ENCODE measurements around the gene PCCA. TPM values are rescaled to one million over a fixed set of nuclear protein-coding genes. Genes with fewer than 3 reads are reported as not detected.

Gene PCCA
- total and polyA plus RNA-seq, 2 experiments from 2014 or later, result 41.9 to 46.6 TPM

GRCh38 chr13:100460791-100461190, 371.9 kb downstream of the PCCA start:
- H3K79me2 ChIP-seq (replicated peaks; ENCODE audit: insufficient read depth), result no peaks in the 10 kb centered on the region
- no peaks in the 10 kb centered on the region for H3K9me2 ChIP-seq (ENCODE audit: insufficient read depth)
- H3K36me3 ChIP-seq (ENCODE audit: insufficient read depth), result 0 out of 2 replicates have a peak, but pooled peaks cover 4% of the 10 kb centered on the region
- no peaks in the 10 kb centered on the region for H3K27me3 ChIP-seq (ENCODE audit: insufficient read depth)
- no peak overlapping the region for H3K27ac ChIP-seq (ENCODE audit: low read depth)
- no peak overlapping the region for H2AFZ ChIP-seq
- H3K36me3 Mint-ChIP-seq (ENCODE audit: low read depth), result peaks cover 3% of the 10 kb centered on the region; the same call in 2 of the 3 replicates
- no peak overlapping the region for H3K4me3 Mint-ChIP-seq
- H3K9me3 Mint-ChIP-seq, result no peaks in the 10 kb centered on the region; the same call in 2 of the 3 replicates
- TF ChIP-seq ETS1 (IDR thresholded peaks at IDR 0.05), result no peak
- TF ChIP-seq STAT1 (IDR thresholded peaks at IDR 0.05; ENCODE audit: unreplicated experiment), result no peak
- TF ChIP-seq JUNB (IDR thresholded peaks at IDR 0.05; ENCODE audit: unreplicated experiment), result no peak
- no peak for TF ChIP-seq ZNF114 (CRISPR knock-in tag; IDR thresholded peaks at IDR 0.05)
- no peak for TF ChIP-seq ZNF331 (CRISPR knock-in tag; IDR thresholded peaks at IDR 0.05; ENCODE audit: low read depth)
- TF ChIP-seq REST (IDR thresholded peaks at IDR 0.05; ENCODE audit: unreplicated experiment), result no peak
- TF ChIP-seq CTCF (conservative IDR thresholded peaks at IDR 0.05; ENCODE audit: low read depth in 2 of 2), result no peak
- TF ChIP-seq POLR2AphosphoS5 (IDR thresholded peaks at IDR 0.05; ENCODE audit: low read depth), result no peak
- TF ChIP-seq NANOG (IDR thresholded peaks at IDR 0.05; ENCODE audit: borderline replicate concordance), result no peak
- TF ChIP-seq ZNF462 (CRISPR knock-in tag; IDR thresholded peaks at IDR 0.05), result no peak
- TF ChIP-seq EZH2 (IDR thresholded peaks at IDR 0.05; ENCODE audit: low read depth, unreplicated experiment), result no peak
- no peak for TF ChIP-seq EZH2phosphoT487 (IDR thresholded peaks at IDR 0.05; ENCODE audit: unreplicated experiment)
- TF ChIP-seq CREB1 (CRISPR knock-in tag; IDR thresholded peaks at IDR 0.05; ENCODE audit: low read depth), result no peak
- H3K4me1 Mint-ChIP-seq, result peaks cover 37% of the 10 kb centered on the region
- DNase-seq (ENCODE audit: low spot score) (no peak), ATAC-seq (no peak)
- no peak overlapping the region for H3K4me2 ChIP-seq
- peaks cover 32% of the 10 kb centered on the region for H3K4me1 ChIP-seq (ENCODE audit: insufficient read depth)
- H3K27ac Mint-ChIP-seq, result no peak overlapping the region
- H3K4me3 ChIP-seq, result no peak overlapping the region
- H4K20me1 ChIP-seq (replicated peaks; ENCODE audit: insufficient read depth), result no peaks in the 10 kb centered on the region
- peaks cover 2% of the 10 kb centered on the region for H3K27me3 Mint-ChIP-seq (ENCODE audit: insufficient read depth, low read depth, poor library complexity)
- H3F3A ChIP-seq (replicated peaks; ENCODE audit: low read depth), result no peaks in the 10 kb centered on the region

Data from GM23338 (cell line).